ENCODE results near the gene ASCC1. TPM values are rescaled to one million over a fixed set of nuclear protein-coding genes. Genes with fewer than 3 reads are reported as not detected.

The ASCC1 gene
- total RNA-seq, 4 donors from 2014 or later: 23.5 to 37.8 (median 29.8) TPM

GRCh38 chr10:72092987-72093386 is 123.1 kb downstream of the ASCC1 start:
- Histone ChIP-seq H3K36me3 (peaks cover 12 to 34% (median 18%) of the 10 kb centered on the region in 4 donors), H3K27ac (replicated peaks in 1 of 4) (no peak overlapping the region), H3K4me3 (no peak overlapping the region), H3K27me3 (peaks cover 3 to 20% (median 10%) of the 10 kb centered on the region in 4 donors), H3K9me3 (no peaks in the 10 kb centered on the region), H3K4me1 (peaks cover 8 to 11% (median 9%) of the 10 kb centered on the region in 4 donors)
- intact Hi-C loops (cut with DNase I): no loop called here
- DNase-seq (ENCODE audit: extremely low spot score): no peak
- TF ChIP-seq EP300 (IDR thresholded peaks at IDR 0.05) (no peak), CTCF (IDR thresholded peaks at IDR 0.05) (no peak), POLR2A (IDR thresholded peaks at IDR 0.05; ENCODE audit: low read depth) (no peak), POLR2AphosphoS5 (IDR thresholded peaks at IDR 0.05) (no peak)
- WGBS: 98% methylated on average over 2 of the region's 2 CpGs

- no peak overlapping the region for H3K4me3 ChIP-seq
- no peaks in the 10 kb centered on the region for H3K9me3 ChIP-seq
- H3K27me3 ChIP-seq: peaks cover 9 to 26% (median 16%) of the 10 kb centered on the region in 4 donors
- DNase-seq (ENCODE audit: extremely low spot score): no peak
- peaks cover 14 to 17% (median 16%) of the 10 kb centered on the region in 4 donors for H3K4me1 ChIP-seq
- peaks cover 12 to 29% (median 16%) of the 10 kb centered on the region in 4 donors for H3K36me3 ChIP-seq
- TF ChIP-seq EP300 (IDR thresholded peaks at IDR 0.05): no peak
- no peak for TF ChIP-seq CTCF (IDR thresholded peaks at IDR 0.05)
- TF ChIP-seq POLR2AphosphoS5 (IDR thresholded peaks at IDR 0.05): no peak
- TF ChIP-seq POLR2A (IDR thresholded peaks at IDR 0.05; ENCODE audit: low read depth): no peak
- H3K27ac ChIP-seq (replicated peaks in 1 of 4): no peak overlapping the region
- intact Hi-C loops (cut with DNase I): no loop called here
- WGBS: 94% methylated on average over 8 of the region's 8 CpGs
Measured at GRCh38 chr10:72092171-72092924, 123.7 kb downstream of the ASCC1 start.

GRCh38 chr10:72090326-72090725 is 125.8 kb downstream of the ASCC1 start:
- 98% methylated on average over 3 of the region's 3 CpGs for WGBS

GRCh38 chr10:72089618-72090017 is 126.5 kb downstream of the ASCC1 start:
- TF ChIP-seq POLR2AphosphoS5 (IDR thresholded peaks at IDR 0.05) (no peak), CTCF (IDR thresholded peaks at IDR 0.05) (no peak)
- peaks cover 19 to 26% (median 24%) of the 10 kb centered on the region in 4 donors for H3K4me1 ChIP-seq
- peaks cover 0 to 12% (median 1%) of the 10 kb centered on the region in 4 donors for H3K36me3 ChIP-seq
- H3K27ac ChIP-seq (replicated peaks in 1 of 4): no peak overlapping the region
- WGBS: 72% methylated on average over 6 of the region's 6 CpGs
- H3K4me3 ChIP-seq: no peak overlapping the region
- H3K9me3 ChIP-seq: no peaks in the 10 kb centered on the region
- intact Hi-C loops (cut with DNase I): no loop called here
- H3K27me3 ChIP-seq: peaks cover 9 to 36% (median 20%) of the 10 kb centered on the region in 4 donors
- DNase-seq (ENCODE audit: extremely low spot score): no peak

More at GRCh38 chr10:72090326-72090725, 125.8 kb downstream of the ASCC1 start:
- Histone ChIP-seq H3K27ac (replicated peaks in 1 of 4) (no peak overlapping the region), H3K36me3 (peaks cover 0 to 12% (median 1%) of the 10 kb centered on the region in 4 donors), H3K27me3 (peaks cover 9 to 36% (median 20%) of the 10 kb centered on the region in 4 donors), H3K4me3 (no peak overlapping the region), H3K9me3 (no peaks in the 10 kb centered on the region), H3K4me1 (peaks cover 19 to 26% (median 24%) of the 10 kb centered on the region in 4 donors)
- intact Hi-C loops (cut with DNase I): no loop called here
- no peak for TF ChIP-seq POLR2A (IDR thresholded peaks at IDR 0.05; ENCODE audit: low read depth)
- no peak for TF ChIP-seq CTCF (IDR thresholded peaks at IDR 0.05)
- no peak for TF ChIP-seq EP300 (IDR thresholded peaks at IDR 0.05)
- no peak for TF ChIP-seq POLR2AphosphoS5 (IDR thresholded peaks at IDR 0.05)
- no peak for DNase-seq (ENCODE audit: extremely low spot score)

Data from esophagus muscularis mucosa (tissue), 4 donors.